Fibroblast of skin of right quadriceps (primary cell): ENCODE results near the gene TUBB.
"Not testable (repeated sequence)": the region's sequence is repeated elsewhere in the genome, so short reads cannot be mapped to it uniquely, and the experiment has no call there.

Source experiments
- DNase-seq: peaks from one replicate; pipeline ENCODE4 v3.0.0-alpha.2; 2013

The TUBB gene

GRCh38 chr6:30719356-30719755, 796 bp upstream of the TUBB start:
- DNase-seq = no peak

- DNase-seq = peak; percentile 58
Measured at GRCh38 chr6:30720738-30721197, 616 bp downstream of the TUBB start.

GRCh38 chr6:30721198-30722024, 1.3 kb downstream of the TUBB start:
- peak; percentile 93 for DNase-seq

- not testable (repeated sequence) for DNase-seq
Measured at GRCh38 chr6:30722025-30722279, 1.8 kb downstream of the TUBB start.

GRCh38 chr6:30722280-30723112, 2.3 kb downstream of the TUBB start:
- peak; percentile 74 for DNase-seq

GRCh38 chr6:30723159-30723842, 3.1 kb downstream of the TUBB start:
- not testable (repeated sequence) for DNase-seq

GRCh38 chr6:30723843-30724741, 3.9 kb downstream of the TUBB start:
- not testable (repeated sequence) for DNase-seq

- no peak for DNase-seq
Measured at GRCh38 chr6:30724906-30725667, 4.9 kb downstream of the TUBB start.

- peak; percentile 70 for DNase-seq
Measured at GRCh38 chr6:30725713-30726505, 5.8 kb downstream of the TUBB start.

GRCh38 chr6:30726506-30727413, 6.6 kb downstream of the TUBB start:
- DNase-seq = no peak

- no peak for DNase-seq
Measured at GRCh38 chr6:30727920-30728553, 7.9 kb downstream of the TUBB start.

GRCh38 chr6:30730601-30731435, 10.7 kb downstream of the TUBB start:
- DNase-seq = peak; percentile 54

- DNase-seq = no peak
Measured at GRCh38 chr6:30732237-30732943, 12.2 kb downstream of the TUBB start.

- no peak for DNase-seq
Measured at GRCh38 chr6:30735668-30736314, 15.6 kb downstream of the TUBB start.

GRCh38 chr6:30738532-30738931, 18.4 kb downstream of the TUBB start:
- no peak for DNase-seq

- no peak for DNase-seq
Measured at GRCh38 chr6:30740540-30740870, 20.4 kb downstream of the TUBB start.
